ENCODE results near the gene LSAMP. TPM values are rescaled to one million over a fixed set of nuclear protein-coding genes. Genes with fewer than 3 reads are reported as not detected.

The LSAMP gene
- total and polyA plus RNA-seq, 2 experiments from 2014 or later, result 2.0 to 2.9 TPM

- no peaks in the 10 kb centered on the region for H3K36me3 Mint-ChIP-seq (ENCODE audit: low read depth)
- H3F3A ChIP-seq (replicated peaks; ENCODE audit: low read depth), result no peaks in the 10 kb centered on the region; the same call in 1 of the 2 replicates
- H3K79me2 ChIP-seq (replicated peaks; ENCODE audit: insufficient read depth), result no peaks in the 10 kb centered on the region
- peak overlapping the region; percentile 31 for H3K4me3 ChIP-seq
- peak overlapping the region; percentile 70 for H3K4me2 ChIP-seq
- peaks cover 1% of the 10 kb centered on the region for H3K27me3 Mint-ChIP-seq (ENCODE audit: insufficient read depth, low read depth, poor library complexity)
- H3K27me3 ChIP-seq (ENCODE audit: insufficient read depth), result no peaks in the 10 kb centered on the region
- peak overlapping the region; percentile 70; the same call in 1 of the 2 replicates for H3K27ac Mint-ChIP-seq
- H3K4me3 Mint-ChIP-seq, result peak overlapping the region; percentile 49
- H3K9me3 Mint-ChIP-seq, result no peaks in the 10 kb centered on the region
- peaks cover 72% of the 10 kb centered on the region for H3K4me1 Mint-ChIP-seq
- peaks cover 62% of the 10 kb centered on the region for H3K4me1 ChIP-seq (ENCODE audit: insufficient read depth)
- DNase-seq (ENCODE audit: low spot score), result peak; percentile 57
- H3K9me2 ChIP-seq (ENCODE audit: insufficient read depth), result no peaks in the 10 kb centered on the region
- no peaks in the 10 kb centered on the region for H4K20me1 ChIP-seq (replicated peaks; ENCODE audit: insufficient read depth)
- peak; percentile 29 for ATAC-seq
- TF ChIP-seq, protein P1, sequence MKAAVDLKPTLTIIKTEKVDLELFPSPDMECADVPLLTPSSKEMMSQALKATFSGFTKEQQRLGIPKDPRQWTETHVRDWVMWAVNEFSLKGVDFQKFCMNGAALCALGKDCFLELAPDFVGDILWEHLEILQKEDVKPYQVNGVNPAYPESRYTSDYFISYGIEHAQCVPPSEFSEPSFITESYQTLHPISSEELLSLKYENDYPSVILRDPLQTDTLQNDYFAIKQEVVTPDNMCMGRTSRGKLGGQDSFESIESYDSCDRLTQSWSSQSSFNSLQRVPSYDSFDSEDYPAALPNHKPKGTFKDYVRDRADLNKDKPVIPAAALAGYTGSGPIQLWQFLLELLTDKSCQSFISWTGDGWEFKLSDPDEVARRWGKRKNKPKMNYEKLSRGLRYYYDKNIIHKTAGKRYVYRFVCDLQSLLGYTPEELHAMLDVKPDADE (IDR thresholded peaks at IDR 0.05), result no peak
- TF ChIP-seq ZNF462 (CRISPR knock-in tag; IDR thresholded peaks at IDR 0.05), result no peak
- peak; percentile 36; the same call in 1 of the 2 replicates for TF ChIP-seq NANOG (IDR thresholded peaks at IDR 0.05; ENCODE audit: borderline replicate concordance)
- H3K27ac ChIP-seq (ENCODE audit: low read depth), result no peak overlapping the region
- H3K36me3 ChIP-seq (ENCODE audit: insufficient read depth), result no peaks in the 10 kb centered on the region
- H2AFZ ChIP-seq, result no peak overlapping the region
Measured at GRCh38 chr3:115862849-115863248, 582.4 kb downstream of the LSAMP start.

DNA sequence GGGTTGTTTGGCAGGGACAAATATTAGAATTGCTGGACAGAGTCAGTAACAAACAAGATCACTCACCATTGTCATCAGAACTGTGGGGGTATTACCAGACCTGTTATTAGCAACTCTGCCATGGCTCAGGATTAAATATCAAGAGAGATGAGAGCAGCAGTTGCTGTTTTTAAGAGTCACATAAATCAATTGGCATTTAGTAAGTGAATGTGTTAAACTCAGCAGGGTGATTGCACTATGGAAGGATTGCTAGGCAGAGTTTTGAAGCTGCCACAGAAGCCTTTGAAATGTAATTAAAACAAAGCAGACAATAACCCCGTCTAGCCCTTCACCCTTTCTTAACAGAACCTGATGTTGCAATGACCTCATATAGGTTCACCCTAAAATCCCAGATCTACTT is 583.2 kb downstream of the LSAMP start:
- no peak for DNase-seq (ENCODE audit: low spot score)
- Histone ChIP-seq H3K27me3 (ENCODE audit: insufficient read depth) (no peaks in the 10 kb centered on the region), H3K4me2 (peak overlapping the region; percentile 70), H3K4me1 (ENCODE audit: insufficient read depth) (peaks cover 70% of the 10 kb centered on the region), H3K4me3 (peak overlapping the region; percentile 31; the same call in 1 of the 2 replicates), H2AFZ (no peak overlapping the region), H3K9me2 (ENCODE audit: insufficient read depth) (no peaks in the 10 kb centered on the region), H4K20me1 (replicated peaks; ENCODE audit: insufficient read depth) (no peaks in the 10 kb centered on the region), H3K27ac (ENCODE audit: low read depth) (no peak overlapping the region), H3K36me3 (ENCODE audit: insufficient read depth) (no peaks in the 10 kb centered on the region), H3F3A (replicated peaks; ENCODE audit: low read depth) (no peaks in the 10 kb centered on the region; the same call in 1 of the 2 replicates), H3K79me2 (replicated peaks; ENCODE audit: insufficient read depth) (no peaks in the 10 kb centered on the region)
- ATAC-seq, result no peak
- no peak overlapping the region for H3K27ac Mint-ChIP-seq
- H3K27me3 Mint-ChIP-seq (ENCODE audit: insufficient read depth, low read depth, poor library complexity), result peaks cover 1% of the 10 kb centered on the region
- no peaks in the 10 kb centered on the region for H3K36me3 Mint-ChIP-seq (ENCODE audit: low read depth)
- no peaks in the 10 kb centered on the region for H3K9me3 Mint-ChIP-seq
- no peak for TF ChIP-seq ZNF462 (CRISPR knock-in tag; IDR thresholded peaks at IDR 0.05)
- H3K4me3 Mint-ChIP-seq, result 0 out of 3 replicates have a peak overlapping the region, but pooled peaks have one; percentile 2
- peaks cover 77% of the 10 kb centered on the region for H3K4me1 Mint-ChIP-seq
